Fibroblast of upper back skin (primary cell): ENCODE results near the gene PIAS4.

Experiments used
- DNase-seq: peaks from one replicate; pipeline ENCODE4 v3.0.0-alpha.2; 2013

PIAS4 gene

DNA sequence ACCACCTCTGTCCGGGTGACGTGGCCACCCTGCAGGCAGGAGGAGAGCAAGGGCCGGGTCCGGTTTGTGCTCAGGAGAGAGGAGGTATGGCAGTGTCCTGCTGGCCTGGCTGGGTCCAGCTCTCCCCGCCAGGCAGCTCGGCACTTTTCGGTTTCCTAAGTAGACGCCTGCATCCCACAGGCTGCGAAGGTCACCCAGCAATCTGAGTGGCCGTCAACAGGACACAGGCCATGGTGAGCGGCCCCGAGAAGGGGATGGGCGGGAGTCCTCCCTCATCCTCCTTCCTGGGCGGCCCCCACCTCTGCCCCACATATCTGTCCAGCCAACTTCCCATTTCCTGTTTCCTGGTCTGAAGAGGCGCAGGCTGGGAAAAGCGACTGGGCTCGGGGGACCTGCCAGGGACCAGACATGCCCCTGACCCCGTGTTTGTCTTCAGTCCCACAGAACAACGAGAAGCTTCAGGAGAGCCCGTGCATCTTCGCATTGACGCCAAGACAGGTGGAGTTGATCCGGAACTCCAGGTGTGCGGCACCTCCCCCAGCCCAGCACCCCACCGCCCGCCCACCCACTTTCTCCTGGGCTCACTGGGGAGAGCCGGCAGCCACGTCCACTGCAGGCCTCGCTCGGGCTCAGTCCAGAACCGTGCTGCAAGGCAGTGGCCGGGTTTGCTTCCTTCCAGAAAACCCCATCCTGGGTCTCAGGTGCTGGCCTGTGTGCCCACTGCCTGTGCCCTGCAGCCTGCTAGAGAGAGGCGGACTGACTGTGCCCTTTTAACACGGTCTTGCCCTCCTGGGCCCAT is 16.3 kb downstream of the PIAS4 start:
- DNase-seq, result no peak

DNA sequence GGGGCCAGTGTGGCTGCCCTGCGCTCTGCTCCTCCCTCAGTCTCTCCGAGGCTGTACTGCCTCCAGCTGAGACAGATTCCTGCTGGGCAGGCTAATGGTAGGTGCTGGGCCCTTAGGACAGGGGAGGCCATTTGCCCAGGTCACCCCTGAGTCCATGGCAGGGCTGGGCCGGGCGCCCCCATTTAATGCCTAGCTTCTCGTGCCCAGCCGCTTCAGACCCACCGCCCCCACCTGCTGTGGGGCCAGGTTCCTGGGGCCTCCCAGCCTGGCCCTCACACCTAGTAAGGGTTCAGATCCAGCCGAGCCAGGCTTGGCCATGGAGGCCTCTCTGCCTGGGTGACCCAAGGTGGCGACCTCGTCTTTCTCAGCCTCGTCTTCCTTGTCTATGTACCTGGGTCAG is 17.8 kb downstream of the PIAS4 start:
- no peak for DNase-seq

- DNase-seq, result no peak
These were observed 19.6 kb downstream of the PIAS4 start for GRCh38 chr19:4027146-4027545.

DNA sequence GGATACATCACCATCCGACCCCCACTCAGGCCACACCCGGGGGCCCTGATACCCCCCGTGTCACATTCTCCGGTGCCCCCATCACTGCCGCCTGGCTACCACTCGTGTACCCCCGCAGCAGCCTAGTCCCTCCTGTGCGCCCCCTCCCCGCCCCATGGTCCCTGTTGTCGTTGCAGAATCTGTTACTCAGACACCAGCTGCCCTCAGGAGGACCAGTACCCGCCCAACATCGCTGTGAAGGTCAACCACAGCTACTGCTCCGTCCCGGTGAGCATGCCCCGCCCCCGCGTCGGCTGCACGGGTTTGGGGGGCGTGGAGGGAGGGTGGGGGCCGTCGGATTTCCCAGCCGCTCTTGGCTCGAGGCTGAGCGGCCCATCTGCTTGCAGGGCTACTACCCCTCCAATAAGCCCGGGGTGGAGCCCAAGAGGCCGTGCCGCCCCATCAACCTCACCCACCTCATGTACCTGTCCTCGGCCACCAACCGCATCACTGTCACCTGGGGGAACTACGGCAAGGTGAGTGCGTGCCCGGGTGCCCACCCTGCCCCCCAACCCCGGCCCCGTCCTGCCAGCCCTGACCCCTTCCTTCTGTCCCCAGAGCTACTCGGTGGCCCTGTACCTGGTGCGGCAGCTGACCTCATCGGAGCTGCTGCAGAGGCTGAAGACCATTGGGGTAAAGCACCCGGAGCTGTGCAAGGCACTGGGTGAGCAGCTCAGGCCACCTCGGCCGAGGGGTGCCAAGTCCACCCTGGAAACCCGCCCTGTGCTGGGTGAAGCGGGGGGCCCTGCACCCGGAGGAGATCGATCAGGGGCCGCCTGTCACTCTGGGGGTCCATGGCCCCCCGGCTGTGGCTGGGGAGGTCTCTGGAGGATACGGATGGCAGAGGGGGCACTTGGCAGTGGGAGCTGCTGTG is 21.1 kb downstream of the PIAS4 start:
- no peak for DNase-seq

GRCh38 chr19:4029247-4029614 is 21.7 kb downstream of the PIAS4 start:
- DNase-seq, result no peak

GRCh38 chr19:4030552-4030951 is 23.0 kb downstream of the PIAS4 start:
- DNase-seq, result no peak

DNA sequence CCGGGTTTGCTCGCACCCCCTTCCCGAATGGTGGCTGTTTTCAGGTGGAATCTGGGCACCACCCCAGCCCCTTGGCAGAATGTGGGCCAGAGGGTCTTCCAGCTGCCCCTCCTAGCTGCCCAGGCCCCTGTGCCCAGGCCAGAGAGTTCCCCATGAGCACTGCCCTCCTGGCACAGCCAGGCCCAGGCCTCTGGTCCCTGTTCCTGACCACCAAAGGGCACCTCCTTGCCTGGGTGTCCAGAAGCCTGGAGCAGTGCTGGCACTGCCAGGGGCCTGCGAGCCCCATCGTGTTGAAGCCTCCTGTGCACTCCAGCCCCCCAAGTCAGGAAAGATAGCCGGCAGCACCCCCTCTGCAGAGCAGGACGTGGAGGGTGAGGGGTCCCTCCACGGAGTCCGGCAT is 23.4 kb downstream of the PIAS4 start:
- no peak for DNase-seq

- DNase-seq, result no peak
These were observed 23.9 kb downstream of the PIAS4 start for GRCh38 chr19:4031420-4031819.

GRCh38 chr19:4032436-4032835 is 24.9 kb downstream of the PIAS4 start:
- DNase-seq, result no peak

- DNase-seq, result no peak
These were observed 25.8 kb downstream of the PIAS4 start for GRCh38 chr19:4033028-4033956.

DNA sequence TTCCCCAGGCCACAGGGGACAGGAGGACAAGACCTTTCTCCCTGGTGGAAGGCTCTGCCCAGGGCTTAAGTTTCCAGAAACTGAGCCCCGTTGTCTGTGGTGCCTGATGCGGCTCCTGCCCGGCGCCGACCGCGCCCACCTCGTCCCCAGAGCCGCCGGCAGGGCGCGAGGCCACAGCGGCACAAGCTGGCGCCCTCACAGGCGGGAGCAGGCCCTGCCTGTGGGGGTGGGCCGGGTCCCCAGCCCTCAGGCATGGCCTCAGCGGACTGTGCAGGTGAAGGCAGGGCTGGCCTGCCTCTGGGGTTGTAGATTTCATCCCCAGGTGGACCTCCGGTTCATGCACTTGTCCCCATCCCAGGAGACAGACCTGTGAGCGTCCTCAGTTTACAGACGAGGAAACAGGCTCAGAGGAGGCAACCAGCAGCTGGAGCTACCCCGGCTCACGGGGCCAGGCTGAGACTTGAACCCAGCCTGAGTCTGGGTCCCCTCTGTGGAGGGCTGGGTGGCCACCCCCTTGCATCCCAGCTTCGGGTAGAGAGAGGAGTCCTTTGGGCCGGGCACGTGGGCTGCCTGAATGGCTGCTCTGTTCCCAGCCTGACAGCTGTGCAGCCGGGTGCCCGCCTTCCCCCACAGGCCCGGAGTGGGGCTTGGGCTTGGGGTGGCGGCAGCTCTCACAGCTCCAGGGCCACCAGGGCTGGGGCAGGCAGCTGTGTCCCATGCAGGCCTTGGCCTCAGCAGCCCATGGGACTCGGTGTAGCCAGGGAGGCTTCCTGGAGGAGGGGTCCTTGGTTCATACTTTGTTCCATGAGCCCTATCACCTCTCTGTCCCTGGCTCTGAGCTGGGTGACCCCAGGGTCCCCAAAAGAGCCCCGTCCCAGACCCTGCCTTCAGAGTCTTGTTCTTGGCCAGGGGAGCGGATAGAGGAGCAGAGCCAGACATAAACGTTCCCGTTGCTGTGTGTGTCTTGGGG is 26.8 kb downstream of the PIAS4 start:
- DNase-seq, result no peak

GRCh38 chr19:4035018-4035566 is 27.6 kb downstream of the PIAS4 start:
- no peak for DNase-seq

DNA sequence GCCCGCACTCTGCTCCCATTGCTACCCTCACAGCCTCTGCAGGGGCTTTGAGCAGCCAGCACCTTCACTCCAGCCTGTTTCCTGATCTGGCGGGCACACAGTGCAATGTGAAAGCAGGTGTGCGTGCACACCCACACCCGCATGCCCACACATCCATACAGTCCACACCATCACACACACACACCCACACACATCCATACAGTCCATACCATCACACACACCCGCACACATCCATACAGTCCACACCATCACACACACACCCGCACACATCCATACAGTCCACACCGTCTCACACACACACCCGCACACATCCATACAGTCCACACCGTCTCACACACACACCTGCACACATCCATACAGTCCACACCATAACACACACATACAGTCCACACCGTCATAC is 28.0 kb downstream of the PIAS4 start:
- DNase-seq, result no peak

DNA sequence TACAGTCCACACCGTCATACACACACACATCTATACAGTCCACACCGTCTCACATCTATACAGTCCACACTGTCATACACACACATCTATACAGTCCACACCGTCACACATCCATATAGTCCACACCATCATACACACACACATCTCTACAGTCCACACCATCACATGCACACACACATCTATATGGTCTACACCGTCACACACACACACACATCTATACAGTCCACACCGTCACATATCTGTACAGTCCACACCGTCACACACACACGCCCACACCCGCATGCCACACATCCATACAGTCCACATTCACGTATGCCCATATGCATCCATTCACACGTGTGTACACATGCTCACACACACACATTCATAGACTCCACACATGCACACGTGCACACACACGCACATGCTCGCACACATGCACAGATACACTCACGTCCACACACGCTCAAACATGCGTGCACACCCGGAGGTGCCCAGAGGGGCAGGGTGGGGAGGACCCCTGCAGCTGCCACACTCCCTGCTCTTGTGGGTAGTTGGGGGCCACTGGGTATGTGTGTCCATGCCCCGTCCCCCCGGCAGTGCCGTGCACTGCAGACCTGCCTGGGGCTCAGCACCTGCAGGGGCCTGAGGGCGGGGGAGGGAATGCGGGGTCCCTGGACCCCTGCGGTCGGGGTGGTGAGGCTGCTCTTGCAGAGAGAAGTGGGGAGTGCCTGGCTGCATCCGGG is 29.2 kb downstream of the PIAS4 start:
- no peak for DNase-seq

DNA sequence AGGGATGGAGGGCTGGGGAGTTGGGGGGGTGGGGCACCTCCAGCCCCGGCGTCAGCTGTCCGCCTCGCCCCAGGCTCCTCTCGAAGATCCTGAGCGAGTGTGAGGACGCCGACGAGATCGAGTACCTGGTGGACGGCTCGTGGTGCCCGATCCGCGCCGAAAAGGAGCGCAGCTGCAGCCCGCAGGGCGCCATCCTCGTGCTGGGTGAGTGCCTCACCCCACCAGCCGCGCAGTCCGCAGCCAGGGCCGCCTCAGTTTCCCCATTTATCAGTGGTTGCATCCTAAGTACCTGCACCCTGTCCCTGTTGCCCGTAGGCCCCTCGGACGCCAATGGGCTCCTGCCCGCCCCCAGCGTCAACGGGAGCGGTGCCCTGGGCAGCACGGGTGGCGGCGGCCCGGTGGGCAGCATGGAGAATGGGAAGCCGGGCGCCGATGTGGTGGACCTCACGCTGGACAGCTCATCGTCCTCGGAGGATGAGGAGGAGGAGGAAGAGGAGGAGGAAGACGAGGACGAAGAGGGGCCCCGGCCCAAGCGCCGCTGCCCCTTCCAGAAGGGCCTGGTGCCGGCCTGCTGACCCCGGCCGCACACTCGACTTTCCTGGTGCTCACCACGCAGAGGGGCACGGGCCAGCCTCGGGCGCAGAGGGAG is 29.9 kb downstream of the PIAS4 start:
- no peak for DNase-seq

GRCh38 chr19:4038057-4038456 is 30.5 kb downstream of the PIAS4 start:
- DNase-seq, result no peak

DNA sequence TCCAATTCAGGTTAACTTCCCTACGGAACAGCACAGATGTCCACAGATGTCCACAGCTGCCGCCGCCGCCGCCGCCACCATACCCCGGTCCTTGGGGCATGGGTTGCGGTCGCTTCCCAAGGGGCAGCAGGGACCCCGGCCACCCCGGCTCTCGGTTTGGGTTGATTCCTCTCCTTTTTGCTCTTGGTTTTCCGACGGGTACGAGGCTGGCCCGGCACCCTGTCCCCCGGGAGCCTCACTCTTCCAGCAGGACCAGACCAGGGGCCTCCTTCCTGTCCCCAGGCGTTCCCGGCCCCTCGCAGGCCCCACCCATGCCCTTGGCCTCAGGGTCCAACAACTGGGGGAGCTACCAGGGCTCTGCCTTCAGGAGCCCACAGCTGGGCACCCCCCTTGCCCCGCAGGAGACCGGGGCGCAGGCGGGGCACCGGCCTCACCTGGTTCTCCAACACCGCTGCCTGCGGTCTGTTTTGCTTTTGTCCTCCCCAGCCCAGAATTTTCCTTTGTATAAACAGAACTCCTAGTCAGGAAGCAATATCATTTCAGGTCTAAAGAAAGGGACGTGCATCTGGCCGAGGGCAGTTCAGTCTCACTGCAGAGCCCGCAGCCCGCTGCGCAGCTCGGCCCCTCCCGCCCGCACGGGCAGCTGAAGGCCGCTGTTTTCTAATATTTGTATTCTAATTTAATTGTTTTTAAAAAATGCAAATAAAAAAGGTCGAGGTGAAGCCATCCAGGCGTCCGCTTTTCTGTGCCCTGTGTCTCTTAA is 31.3 kb downstream of the PIAS4 start:
- no peak for DNase-seq

- DNase-seq, result no peak
These were observed 34.7 kb downstream of the PIAS4 start for GRCh38 chr19:4042064-4042730.

- DNase-seq, result no peak
These were observed 35.2 kb downstream of the PIAS4 start for GRCh38 chr19:4042731-4043082.
